Medulla oblongata (tissue), 1 donor: ENCODE measurements around the gene ARHGEF5.
"Not testable (repeated sequence)": the region's sequence is repeated elsewhere in the genome, so short reads cannot be mapped to it uniquely, and the experiment has no call there.

Experiments used
- DNase-seq: peaks from one replicate; pipeline ENCODE4 v3.0.0-alpha.2; 2015; ENCODE audit errors: extremely low spot score

The ARHGEF5 gene

DNA sequence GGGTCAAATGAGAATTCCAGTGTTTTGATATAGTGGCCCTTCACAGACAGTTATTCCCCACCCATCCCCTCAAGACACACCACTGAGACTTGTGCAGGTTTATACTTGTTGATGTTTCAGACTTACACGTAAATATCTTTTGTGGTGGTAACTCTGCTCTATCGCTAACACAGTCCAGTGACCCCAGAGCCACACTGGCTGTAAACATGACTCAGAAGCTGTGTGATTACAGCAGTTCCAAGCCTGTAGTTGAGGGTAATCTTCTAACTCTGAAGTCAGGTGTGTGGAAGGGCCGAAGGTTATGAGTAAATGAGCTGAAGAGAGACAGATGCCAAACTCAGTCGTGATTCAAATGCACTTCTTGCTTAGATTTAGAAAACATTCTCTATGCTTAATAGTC, 28.9 kb downstream of the ARHGEF5 start:
- DNase-seq = no peak

DNA sequence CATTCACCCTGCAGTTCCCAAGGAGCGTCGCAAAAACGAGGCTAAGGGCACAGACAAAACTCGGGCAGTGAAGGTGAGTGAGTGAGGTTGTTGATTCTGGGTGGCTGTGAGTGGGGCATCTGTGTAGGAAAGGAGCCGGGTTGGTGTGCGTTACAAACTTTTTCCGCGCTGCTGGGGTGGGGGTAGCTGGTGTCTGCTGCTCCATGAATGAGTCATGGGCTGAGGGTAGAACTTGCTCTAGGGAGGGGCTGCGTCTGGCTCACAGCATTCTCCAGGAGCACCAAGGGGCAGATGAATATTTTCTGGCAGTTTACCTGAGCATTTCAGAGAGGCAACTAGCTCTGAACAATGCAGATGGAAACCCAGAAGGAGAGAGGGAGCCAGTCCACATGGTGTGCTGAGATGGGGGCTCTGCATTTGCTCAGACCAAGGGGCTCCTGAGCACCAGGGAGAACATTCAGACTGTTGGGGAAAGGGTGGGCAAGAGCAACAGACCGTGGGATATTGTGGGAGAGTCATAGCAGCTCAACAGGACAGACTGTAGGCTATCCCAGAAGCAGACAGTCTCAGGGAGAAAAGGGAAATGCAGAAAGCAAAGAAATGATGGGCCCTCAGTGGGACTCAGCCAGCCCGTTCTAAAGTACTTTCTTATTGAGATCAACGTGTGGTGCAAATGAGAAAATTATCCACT, 29.5 kb downstream of the ARHGEF5 start:
- no peak for DNase-seq

GRCh38 chr7:144386741-144387140, 31.5 kb downstream of the ARHGEF5 start:
- no peak for DNase-seq

GRCh38 chr7:144388950-144389349, 33.7 kb downstream of the ARHGEF5 start:
- no peak for DNase-seq

GRCh38 chr7:144390481-144390880, 35.3 kb downstream of the ARHGEF5 start:
- DNase-seq = peak; percentile 43

GRCh38 chr7:144391014-144391413, 35.8 kb downstream of the ARHGEF5 start:
- no peak for DNase-seq

DNA sequence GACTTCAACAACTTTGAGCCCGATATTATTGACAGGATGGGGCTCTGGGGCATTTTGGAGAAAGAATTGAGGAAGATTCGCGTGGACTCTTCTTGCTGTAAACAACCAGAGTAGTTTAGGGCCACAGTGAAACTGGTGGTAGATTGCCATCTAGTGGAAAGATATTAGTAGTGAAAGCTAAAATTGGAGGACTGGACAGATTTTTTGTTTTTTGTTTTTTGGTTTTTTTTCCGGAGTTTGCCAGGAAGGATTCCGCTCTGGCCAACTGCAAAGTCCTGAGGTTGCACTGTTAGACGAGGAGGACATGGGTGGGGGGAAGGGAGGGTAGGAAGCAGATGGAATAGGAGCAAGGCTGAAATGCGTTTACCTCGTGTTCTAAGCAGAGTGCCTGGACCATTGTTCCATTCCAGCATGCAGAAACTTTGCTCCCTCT, 36.6 kb downstream of the ARHGEF5 start:
- peak; percentile 80 for DNase-seq

DNA sequence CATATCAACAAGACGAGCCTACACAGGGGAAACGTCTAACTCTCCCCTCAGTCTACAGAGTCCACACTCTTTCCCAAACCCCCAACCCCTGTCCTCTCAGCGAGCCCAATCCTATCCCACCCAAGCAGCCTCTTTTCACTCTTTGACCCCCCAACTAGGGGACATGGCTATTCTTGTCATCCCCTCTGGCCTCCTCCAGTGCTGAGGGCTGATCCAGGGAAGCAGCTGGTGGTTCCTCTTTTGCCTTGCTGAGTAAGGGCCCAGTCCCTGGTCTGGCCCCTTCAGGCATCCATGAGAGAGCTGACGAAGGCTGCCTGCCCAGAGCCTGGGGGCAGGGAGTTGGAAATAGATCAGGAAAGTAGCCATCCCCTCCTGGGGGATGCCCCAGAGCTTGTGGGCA, 41.9 kb downstream of the ARHGEF5 start:
- DNase-seq = no peak

- DNase-seq = no peak
These were observed 43.1 kb downstream of the ARHGEF5 start for GRCh38 chr7:144398291-144398690.

DNA sequence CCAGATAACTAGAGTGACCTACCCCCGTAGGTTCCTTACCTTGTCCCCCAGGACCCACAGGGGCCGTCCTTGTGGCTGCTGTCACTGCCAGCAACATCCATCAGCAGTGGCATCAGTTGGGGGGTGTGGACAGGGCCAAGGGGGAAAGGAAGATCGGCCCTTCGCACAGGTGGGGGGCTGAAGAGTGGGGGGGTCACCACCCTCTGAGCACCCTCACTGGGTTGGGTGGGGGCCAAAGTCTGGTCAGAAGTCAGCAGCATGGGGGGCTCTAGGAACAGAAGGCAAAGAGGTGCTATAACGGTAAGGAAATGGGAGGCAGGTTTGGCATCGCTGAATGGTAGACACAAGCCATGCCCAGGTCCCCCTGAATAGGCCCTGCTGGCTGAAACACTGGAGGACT, 43.7 kb downstream of the ARHGEF5 start:
- DNase-seq = no peak

- no peak for DNase-seq
These were observed 44.7 kb downstream of the ARHGEF5 start for GRCh38 chr7:144399946-144400345.

- DNase-seq = no peak
These were observed 46.3 kb downstream of the ARHGEF5 start for GRCh38 chr7:144401490-144401889.

DNA sequence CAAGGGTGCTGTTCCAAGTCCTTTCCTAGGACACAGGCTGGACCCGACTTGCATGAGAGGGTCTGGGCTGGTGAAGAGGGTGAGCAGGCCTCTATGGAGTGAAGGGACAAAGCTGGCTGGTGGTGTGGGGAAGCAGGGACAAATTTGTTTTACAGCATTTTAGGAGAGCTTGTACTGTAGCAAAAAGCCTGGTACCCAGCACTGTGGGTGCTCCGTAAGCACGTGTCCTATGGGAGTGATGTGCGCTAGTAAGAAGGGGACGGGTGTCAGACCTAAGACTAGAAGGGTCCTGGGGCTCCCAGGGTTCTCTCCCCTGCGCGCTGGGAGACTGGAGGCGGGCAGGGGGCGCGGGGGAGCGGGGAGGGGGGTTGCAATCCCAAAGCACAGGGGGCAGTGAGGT, 47.9 kb downstream of the ARHGEF5 start:
- no peak for DNase-seq

DNA sequence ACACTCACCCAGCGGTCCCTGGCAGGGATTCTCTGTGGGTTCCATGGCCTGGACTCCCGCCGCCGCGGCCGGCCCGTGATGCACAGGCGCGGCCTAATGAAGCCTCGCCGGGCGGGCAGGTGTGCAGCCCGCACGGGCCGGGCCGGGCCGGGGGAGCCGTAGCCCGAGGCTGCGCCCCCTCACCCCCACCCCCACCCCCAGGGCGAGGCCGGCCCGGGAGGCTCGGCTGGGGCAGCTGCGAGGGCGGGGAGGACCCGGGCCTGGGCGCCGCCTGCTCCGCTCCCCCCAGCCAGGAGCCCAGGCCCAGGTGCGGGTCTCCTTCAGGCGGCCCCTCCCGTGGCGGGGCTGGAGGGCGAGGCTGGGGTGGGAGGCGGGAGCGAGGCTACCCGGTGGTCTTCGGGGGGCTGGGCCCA, 48.5 kb downstream of the ARHGEF5 start, which contains the start of gene NOBOX:
Gene NOBOX, minus strand, starts transcription at position 45 of the 413 bp plus-strand sequence.
- DNase-seq = no peak

GRCh38 chr7:144404946-144405345, 49.7 kb downstream of the ARHGEF5 start:
- no peak for DNase-seq

DNA sequence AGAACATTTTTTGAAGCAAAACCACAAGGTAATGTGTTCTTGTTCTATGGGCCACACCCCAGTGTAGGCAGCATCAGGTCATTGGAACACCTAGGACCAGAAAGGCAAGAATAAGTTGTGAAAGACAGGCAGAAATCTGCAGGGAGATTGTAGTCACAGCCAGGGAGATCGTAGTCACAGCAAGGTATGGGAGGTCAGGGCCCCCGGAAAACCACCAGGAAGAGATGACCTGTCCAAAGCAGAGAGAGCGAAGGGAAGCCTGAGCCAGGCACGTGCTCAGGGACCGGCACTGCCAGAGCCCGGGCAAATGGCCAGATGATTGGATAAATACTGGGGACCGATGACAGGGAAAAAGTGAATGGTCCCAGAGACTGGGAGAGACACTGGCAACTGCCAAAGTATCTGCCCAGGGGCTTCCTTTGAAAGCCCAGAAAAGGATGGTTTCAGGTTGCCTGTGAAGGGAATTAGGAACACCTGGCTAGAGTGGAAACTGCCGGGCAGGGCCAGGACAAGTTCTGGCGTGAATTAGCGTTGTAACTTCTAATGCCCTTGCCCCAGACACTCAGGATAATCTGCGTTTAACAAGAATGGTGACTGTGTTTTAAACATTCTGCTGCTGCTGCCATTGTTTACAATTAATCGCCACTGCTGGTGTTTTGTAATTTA, 52.2 kb downstream of the ARHGEF5 start:
- no peak for DNase-seq

- DNase-seq = no peak
These were observed 52.9 kb downstream of the ARHGEF5 start for GRCh38 chr7:144408121-144408520.

DNA sequence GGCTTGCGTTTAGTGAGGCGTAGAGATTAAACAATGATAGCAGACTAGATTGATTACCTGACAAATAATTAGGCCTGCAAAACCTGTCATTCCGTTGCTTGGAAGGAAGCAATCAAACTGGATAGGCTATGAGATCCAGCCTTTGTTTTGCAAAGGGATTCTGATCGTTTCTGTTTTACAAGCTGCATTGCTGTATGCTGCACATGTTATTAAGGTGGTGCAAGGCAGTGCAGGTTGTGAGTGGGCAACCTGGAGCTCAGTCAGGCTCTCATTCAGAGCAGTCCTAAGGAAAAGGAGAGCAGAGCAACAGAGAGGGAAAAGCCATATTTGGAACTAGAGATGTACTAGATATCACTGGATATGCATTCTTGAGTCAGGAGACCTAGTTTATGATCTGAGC, 55.2 kb downstream of the ARHGEF5 start:
- no peak for DNase-seq

DNA sequence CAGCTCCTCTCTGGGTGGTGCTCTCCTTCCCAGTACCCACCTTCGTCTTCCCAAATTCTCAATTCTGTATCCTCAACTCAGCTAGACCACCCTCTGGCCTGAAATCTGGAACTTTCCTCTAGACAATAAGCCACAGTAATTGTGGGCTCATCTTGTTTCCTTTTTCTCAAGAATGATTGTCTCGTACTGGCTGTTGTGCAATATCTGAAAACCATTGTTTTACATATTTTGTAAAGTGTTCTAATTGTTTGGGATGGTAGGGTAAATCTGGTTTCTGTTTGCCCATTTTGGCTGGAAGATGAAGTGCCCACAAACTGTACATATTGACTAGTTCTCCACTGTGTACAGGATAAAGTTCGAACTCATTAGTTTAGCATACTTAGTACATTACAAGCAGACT, 59.6 kb downstream of the ARHGEF5 start:
- no peak for DNase-seq

DNA sequence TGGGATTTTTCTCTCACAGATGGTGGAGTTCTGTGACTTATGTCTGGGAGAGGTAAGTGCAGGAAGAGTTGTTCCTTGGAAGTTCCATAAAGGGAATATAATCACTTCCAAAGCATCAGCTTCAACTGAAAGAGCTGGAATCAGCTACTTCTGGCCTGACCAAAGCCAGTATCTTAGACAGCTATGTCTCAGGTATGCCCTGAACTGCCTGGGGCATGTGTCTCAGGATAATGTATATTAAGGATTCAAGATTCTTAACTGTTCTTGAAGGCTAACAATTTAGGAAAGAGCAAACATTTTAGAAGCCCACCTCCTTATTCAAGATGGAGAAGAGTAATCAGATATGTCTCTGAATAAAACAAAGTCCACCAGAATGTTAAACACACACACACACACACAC, 60.7 kb downstream of the ARHGEF5 start:
- no peak for DNase-seq

DNA sequence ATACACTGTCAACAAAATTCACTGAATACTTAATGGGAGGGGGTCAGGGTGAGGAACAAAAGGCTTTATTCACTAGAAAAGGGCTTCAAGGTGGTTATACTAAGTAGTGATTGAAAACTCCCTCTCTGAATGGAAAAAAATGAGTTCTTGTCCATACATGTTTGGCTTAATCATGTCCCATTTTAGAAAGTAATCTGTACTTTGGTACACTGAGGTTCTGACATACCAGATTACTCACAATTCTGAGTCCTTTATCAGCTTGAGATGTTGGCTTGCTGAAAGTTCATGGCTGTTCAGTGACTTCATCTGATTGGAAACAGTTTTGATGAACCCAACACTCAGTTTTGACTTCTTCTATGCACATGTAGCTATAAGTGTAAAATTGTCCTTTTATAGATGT, 61.1 kb downstream of the ARHGEF5 start:
- DNase-seq = no peak

- not testable (repeated sequence) for DNase-seq
These were observed 63.7 kb downstream of the ARHGEF5 start for GRCh38 chr7:144418931-144419330.

- DNase-seq = not testable (repeated sequence)
These were observed 72.3 kb downstream of the ARHGEF5 start for GRCh38 chr7:144427539-144427938.
